ENCODE data around the gene SMIM13.

The SMIM13 gene

DNA sequence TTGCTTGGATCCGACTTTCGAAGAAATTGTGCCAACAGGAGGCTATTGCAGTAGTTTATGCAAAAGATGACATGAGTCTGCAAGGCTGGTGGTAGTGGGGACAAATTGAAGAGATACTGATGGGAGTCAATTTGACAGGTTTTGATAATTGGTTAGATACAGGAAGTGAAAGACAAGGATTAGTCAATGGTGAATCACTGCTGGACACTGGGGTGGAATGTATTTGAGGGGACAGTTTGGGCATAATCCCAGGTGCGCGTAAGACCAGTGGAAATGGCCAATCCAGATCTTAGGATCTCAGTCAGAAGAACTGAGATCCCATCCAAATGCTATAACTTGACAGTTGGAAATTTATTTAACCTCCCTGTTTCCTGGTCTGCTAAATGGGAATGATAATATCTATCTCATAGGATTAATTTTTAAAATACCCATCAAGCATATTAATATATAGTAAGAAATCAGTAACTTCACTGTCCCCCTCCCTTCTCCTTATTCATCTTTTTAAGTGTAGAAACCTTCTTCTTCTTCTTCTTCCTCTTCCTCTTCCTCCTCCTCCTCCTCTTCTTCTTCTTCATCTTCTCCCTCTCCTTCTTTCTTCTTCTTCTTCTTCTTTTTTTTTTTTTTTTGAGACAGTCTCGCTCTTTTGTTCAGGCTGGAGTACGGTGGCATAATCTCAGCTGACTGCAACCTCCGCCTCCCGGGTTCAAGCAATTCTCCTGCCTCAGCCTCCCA, 48.8 kb downstream of the SMIM13 start:
- H3K4me3 ChIP-seq (ENCODE audit: low read depth, low read length), result no peak overlapping the region
- no peak for DNase-seq (ENCODE audit: low read depth)
- TF ChIP-seq, protein P1, sequence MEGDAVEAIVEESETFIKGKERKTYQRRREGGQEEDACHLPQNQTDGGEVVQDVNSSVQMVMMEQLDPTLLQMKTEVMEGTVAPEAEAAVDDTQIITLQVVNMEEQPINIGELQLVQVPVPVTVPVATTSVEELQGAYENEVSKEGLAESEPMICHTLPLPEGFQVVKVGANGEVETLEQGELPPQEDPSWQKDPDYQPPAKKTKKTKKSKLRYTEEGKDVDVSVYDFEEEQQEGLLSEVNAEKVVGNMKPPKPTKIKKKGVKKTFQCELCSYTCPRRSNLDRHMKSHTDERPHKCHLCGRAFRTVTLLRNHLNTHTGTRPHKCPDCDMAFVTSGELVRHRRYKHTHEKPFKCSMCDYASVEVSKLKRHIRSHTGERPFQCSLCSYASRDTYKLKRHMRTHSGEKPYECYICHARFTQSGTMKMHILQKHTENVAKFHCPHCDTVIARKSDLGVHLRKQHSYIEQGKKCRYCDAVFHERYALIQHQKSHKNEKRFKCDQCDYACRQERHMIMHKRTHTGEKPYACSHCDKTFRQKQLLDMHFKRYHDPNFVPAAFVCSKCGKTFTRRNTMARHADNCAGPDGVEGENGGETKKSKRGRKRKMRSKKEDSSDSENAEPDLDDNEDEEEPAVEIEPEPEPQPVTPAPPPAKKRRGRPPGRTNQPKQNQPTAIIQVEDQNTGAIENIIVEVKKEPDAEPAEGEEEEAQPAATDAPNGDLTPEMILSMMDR (IDR thresholded peaks at IDR 0.05; ENCODE audit: low read depth, low read length, missing control alignments), result no peak

DNA sequence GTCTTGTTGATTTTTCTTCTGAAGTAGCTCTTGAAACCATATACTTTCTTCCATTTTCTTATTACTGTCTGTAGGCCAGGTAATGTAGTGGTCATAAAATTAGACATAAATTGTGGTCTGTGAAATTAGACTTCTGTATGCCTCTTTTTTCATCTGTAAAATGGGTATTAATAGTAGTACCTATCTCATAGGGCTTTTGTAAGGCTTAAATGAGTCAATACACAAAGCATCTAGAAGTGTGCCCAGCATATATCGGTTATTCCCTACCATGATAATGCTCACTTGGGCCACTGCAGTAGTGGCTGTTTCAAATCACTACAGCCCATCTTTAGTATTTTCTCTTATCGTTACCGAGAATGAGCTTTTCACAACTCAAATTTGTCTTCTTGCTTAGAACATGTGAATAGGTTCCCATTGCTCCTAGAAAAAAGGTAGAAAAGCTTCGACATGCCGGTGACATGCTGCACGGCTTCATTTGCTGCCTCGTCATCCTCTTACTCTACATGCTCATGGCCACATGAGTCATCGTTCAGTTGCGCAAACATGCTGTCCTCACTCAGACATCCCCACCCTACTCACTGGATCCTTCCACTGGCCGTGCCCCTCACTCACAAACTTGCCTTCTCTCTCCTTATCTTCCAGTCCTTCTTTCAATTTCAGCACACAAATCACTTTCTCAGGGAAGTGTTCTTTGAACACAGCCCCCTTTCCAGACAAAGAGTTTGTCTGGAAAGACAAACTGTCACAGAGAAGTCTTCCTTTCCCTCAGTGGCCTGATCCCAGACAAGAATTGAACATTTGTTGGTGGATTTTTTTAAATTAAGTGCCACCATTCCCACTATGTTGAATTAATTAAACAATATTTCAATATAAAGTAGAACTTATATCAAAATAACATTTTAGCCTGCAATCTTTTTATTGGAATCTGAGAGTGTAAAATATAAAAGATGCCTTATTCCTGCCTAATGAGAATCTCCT, 50.0 kb downstream of the SMIM13 start:
- TF ChIP-seq, protein P1 (IDR thresholded peaks at IDR 0.05; ENCODE audit: low read depth, low read length, missing control alignments), result no peak
- DNase-seq (ENCODE audit: low read depth), result no peak
- no peak overlapping the region for H3K4me3 ChIP-seq (ENCODE audit: low read depth, low read length)

DNA sequence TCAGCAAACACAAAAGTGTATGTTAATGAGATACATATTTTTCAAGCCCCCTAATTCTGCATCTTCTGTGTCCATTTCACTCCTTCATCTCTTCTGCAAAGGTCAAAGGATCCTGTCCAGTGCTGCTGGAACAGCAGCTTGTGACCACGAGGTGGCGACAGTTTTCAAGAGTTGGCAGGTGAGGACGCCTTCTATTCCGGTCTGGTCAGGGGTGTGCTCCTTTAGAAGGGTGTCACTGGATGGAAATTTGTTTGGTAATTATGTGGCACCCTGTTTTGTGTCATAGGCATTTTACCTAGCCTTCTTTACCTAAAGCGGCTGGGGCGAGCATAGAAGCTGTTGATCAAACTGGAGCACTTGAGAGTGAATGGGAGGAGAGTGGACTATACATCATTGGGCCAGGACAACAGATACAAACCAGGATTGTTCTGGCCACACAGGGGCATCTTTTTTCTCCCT, 50.8 kb downstream of the SMIM13 start:
- TF ChIP-seq, protein P1 (IDR thresholded peaks at IDR 0.05; ENCODE audit: low read depth, low read length, missing control alignments), result peak; percentile 88
- no peak overlapping the region for H3K4me3 ChIP-seq (ENCODE audit: low read depth, low read length)
- DNase-seq (ENCODE audit: low read depth), result peak; percentile 61

DNA sequence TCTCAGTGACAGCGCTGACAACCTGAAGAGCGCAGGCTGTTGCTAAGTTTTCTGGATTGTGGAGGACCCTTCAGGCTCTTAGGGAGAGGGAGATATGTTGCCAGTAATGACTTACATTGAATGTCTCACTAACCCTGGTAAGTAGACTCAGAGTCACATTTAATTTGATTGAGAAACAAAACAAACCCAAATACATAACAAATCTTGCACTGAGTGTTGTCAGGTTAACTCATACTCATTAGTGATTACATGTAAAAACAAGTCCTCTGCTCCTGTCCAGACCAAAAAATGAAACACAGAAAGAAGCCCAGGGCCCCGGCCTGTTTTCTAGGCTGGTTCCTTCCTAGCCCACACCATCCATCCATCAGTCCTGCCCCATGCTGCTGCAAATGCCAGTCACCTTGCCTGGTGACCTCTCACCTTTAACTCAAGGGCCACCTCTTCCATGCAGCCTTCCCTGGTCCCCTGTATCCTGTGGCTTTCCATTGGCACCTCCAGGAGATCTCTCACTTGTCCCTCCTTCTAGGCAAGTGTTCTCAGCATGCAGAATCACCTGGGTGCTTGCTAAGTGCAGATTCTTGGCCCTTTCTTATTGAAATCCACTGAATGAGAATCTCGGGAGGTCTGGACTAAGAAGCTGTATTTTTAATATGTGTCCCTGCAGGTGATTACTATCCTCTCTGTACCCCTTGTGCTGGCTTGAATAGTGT, 52.6 kb downstream of the SMIM13 start:
- H3K4me3 ChIP-seq (ENCODE audit: low read depth, low read length), result no peak overlapping the region
- TF ChIP-seq, protein P1 (IDR thresholded peaks at IDR 0.05; ENCODE audit: low read depth, low read length, missing control alignments), result no peak
- no peak for DNase-seq (ENCODE audit: low read depth)

DNA sequence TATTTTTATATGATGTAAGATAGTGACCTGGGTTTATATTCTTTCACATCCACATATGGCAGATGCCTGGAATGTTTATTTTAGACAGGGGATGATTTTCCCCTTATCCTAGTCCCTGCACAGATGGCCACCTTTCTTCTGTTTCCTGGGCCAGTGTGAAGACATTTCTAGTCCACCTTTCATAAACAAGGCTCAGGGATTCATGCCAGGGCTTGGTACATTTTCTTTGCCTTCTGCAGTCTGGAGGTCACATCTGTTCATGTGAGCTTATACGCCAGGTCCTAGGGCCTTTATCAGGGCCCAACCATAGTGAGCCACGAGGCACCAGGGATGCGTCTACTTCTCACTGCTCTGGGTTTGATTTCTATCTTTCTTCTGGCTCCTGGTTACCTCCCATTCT, 55.9 kb downstream of the SMIM13 start:
- no peak overlapping the region for H3K4me3 ChIP-seq (ENCODE audit: low read depth, low read length)
- TF ChIP-seq, protein P1 (IDR thresholded peaks at IDR 0.05; ENCODE audit: low read depth, low read length, missing control alignments), result no peak
- DNase-seq (ENCODE audit: low read depth), result no peak

DNA sequence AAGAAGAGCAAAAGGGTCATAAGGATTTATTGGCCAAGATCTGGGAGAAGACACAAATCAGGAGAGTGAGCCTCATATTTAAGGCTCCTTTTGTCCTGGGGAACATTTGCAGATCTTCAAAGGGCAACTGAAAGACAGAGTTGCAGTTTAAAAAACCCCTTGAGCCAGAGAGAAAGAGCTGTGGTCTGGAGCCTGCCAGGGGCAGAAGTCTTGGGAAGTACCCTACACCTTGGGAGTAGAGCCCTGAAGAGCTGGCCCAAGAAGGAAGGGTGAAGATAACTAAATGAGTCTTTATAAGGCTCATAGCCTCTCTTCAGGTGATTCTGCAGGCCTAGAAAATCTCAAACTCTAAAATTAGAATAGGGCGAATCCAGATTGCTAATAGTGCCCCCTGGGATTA, 57.9 kb downstream of the SMIM13 start:
- TF ChIP-seq, protein P1 (IDR thresholded peaks at IDR 0.05; ENCODE audit: low read depth, low read length, missing control alignments), result no peak
- DNase-seq (ENCODE audit: low read depth), result no peak
- no peak overlapping the region for H3K4me3 ChIP-seq (ENCODE audit: low read depth, low read length)
